Measurements from ENCODE around the gene ZNF611. TPM values are rescaled to one million over a fixed set of nuclear protein-coding genes. Genes with fewer than 3 reads are reported as not detected.
"Not testable (repeated sequence)": the region's sequence is repeated elsewhere in the genome, so short reads cannot be mapped to it uniquely, and the experiment has no call there.

The ZNF611 gene
- total RNA-seq, 1 donor from 2014 or later = 7.0 TPM

DNA sequence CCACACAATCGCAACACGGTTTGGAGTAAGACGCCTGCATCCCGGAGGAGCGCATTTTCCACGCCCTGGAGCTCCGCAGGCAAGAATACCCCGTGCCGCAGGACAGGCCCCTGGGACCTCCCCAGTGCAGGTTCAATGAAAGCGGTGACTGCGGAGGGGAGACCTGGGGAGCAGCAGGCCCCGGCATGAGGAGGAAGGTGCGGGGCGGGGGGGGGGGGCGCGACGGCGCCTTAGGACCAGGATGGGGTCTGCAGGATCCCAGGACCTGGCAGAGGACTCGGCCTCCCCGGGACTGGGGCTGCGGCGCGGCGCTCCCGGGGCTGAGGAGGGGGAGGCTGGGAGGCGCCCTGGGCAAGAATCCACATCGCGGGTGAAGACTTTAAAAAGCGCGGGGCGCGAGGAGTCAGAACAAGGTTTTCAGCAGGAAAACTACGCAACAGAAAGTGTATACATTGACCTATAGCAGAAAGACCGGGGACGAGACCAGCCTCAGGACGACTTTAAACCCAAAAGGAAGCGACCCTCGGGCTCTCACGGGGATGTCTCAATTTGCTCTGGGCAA is 432 bp downstream of the ZNF611 start:
- H3K27me3 ChIP-seq (ENCODE audit: low read depth) = no peaks in the 10 kb centered on the region
- H3K9me3 ChIP-seq (replicated peaks) = no peaks in the 10 kb centered on the region
- peak overlapping the region; percentile 87 for H3K4me3 ChIP-seq
- TF ChIP-seq, protein P1, sequence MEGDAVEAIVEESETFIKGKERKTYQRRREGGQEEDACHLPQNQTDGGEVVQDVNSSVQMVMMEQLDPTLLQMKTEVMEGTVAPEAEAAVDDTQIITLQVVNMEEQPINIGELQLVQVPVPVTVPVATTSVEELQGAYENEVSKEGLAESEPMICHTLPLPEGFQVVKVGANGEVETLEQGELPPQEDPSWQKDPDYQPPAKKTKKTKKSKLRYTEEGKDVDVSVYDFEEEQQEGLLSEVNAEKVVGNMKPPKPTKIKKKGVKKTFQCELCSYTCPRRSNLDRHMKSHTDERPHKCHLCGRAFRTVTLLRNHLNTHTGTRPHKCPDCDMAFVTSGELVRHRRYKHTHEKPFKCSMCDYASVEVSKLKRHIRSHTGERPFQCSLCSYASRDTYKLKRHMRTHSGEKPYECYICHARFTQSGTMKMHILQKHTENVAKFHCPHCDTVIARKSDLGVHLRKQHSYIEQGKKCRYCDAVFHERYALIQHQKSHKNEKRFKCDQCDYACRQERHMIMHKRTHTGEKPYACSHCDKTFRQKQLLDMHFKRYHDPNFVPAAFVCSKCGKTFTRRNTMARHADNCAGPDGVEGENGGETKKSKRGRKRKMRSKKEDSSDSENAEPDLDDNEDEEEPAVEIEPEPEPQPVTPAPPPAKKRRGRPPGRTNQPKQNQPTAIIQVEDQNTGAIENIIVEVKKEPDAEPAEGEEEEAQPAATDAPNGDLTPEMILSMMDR (IDR thresholded peaks at IDR 0.05; ENCODE audit: borderline replicate concordance) = no peak
- H3K4me1 ChIP-seq = peaks cover 26% of the 10 kb centered on the region
- DNase-seq = peak; percentile 24
- intact Hi-C loops (cut with micrococcal nuclease) = no loop called here
- H3K27ac ChIP-seq (replicated peaks) = peak overlapping the region; percentile 94
- H3K36me3 ChIP-seq = peaks cover 7% of the 10 kb centered on the region

DNA sequence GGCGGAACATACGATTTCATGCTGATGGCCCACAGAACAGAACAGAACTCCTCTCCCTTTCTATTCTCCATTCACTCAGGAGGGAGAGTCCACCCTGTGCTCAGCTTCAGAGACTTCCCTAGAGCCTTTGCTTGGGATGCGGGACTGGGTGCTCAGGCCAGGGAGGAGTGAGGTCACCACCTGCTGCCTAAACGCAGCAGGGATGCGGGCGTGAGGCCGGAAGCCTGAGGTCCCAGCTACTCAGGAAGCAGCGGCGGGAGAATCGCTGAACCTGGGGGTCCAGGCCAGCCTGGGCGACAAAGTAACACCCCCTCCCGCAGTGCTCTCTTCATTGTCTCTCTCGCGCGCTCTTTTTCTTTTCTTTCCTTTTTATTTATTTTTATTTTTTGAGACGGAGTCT is 8.8 kb downstream of the ZNF611 start:
- DNase-seq; intact Hi-C loops (cut with micrococcal nuclease); H3K9me3 ChIP-seq (replicated peaks); H3K4me1 ChIP-seq; H3K27me3 ChIP-seq (ENCODE audit: low read depth); H3K4me3 ChIP-seq; H3K27ac ChIP-seq (replicated peaks): not testable (repeated sequence)
- H3K36me3 ChIP-seq = peaks cover 55% of the 10 kb centered on the region

- Histone ChIP-seq H3K4me1 (no peaks in the 10 kb centered on the region), H3K9me3 (replicated peaks) (no peaks in the 10 kb centered on the region), H3K27ac (replicated peaks) (no peak overlapping the region), H3K27me3 (ENCODE audit: low read depth) (no peaks in the 10 kb centered on the region), H3K4me3 (no peak overlapping the region), H3K36me3 (peaks cover 50% of the 10 kb centered on the region)
- TF ChIP-seq, protein P1 (IDR thresholded peaks at IDR 0.05; ENCODE audit: borderline replicate concordance) = no peak
- intact Hi-C loops (cut with micrococcal nuclease) = no loop called here
- DNase-seq = no peak
Measured at GRCh38 chr19:52725528-52725961, 9.3 kb downstream of the ZNF611 start.

- no peaks in the 10 kb centered on the region for H3K27me3 ChIP-seq (ENCODE audit: low read depth)
- intact Hi-C loops (cut with micrococcal nuclease) = no loop called here
- no peaks in the 10 kb centered on the region for H3K9me3 ChIP-seq (replicated peaks)
- H3K36me3 ChIP-seq = peaks cover 48% of the 10 kb centered on the region
- no peak overlapping the region for H3K4me3 ChIP-seq
- no peak for DNase-seq
- no peak overlapping the region for H3K27ac ChIP-seq (replicated peaks)
- TF ChIP-seq, protein P1 (IDR thresholded peaks at IDR 0.05; ENCODE audit: borderline replicate concordance) = no peak
- no peaks in the 10 kb centered on the region for H3K4me1 ChIP-seq
Measured at GRCh38 chr19:52724701-52725514, 9.9 kb downstream of the ZNF611 start.

GRCh38 chr19:52723907-52724598 is 10.8 kb downstream of the ZNF611 start:
- H3K4me3 ChIP-seq; H3K27me3 ChIP-seq (ENCODE audit: low read depth); DNase-seq; H3K27ac ChIP-seq (replicated peaks); H3K9me3 ChIP-seq (replicated peaks); intact Hi-C loops (cut with micrococcal nuclease); H3K4me1 ChIP-seq: not testable (repeated sequence)
- peaks cover 46% of the 10 kb centered on the region for H3K36me3 ChIP-seq

DNA sequence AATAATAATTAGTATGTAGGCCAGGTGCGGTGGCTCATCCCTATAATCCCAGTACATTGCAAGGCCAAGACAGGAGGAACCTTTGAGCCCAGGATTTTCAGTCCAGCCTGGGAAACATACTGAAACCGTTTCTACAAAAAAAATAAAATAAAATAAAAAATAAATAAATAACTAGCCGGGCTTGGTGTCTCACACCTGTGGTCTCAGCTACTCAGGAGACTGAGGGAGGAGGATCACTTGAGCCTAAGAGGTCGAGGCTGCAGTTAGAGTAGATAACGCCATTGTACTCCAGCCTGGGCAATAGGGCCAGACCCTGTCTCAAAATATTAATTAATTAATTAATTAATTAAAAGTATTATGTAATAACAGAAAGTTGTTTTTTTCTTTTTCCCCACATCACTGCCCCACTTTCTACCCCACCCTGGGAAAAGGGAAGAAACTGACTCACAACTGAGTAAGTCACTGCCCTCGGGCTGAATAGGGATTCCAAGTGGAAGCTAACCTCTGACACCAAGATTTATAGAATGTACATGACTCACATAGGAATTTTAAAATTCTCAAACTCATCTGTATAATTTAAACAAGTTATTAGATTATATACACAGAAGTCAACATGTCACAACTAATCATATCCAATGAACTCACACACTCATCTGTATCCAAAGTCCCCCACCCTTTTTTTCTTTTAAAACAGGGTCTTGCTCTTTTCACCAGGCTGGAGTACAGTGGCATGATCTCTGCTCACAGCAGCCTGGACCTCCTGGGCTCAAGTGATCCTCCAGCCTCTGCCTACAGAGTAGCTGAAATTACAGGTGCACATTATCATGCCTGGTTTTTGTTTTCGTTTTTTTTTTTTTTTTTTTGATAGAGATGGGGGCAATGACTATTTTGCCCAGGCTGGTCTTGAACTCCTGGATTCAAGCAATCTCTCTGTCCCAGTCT is 12.5 kb downstream of the ZNF611 start:
- intact Hi-C loops (cut with micrococcal nuclease) = no loop called here
- no peak for DNase-seq

GRCh38 chr19:52720541-52720940 is 14.3 kb downstream of the ZNF611 start:
- DNase-seq; H3K27me3 ChIP-seq (ENCODE audit: low read depth); H3K9me3 ChIP-seq (replicated peaks); H3K4me1 ChIP-seq; H3K27ac ChIP-seq (replicated peaks); H3K4me3 ChIP-seq; intact Hi-C loops (cut with micrococcal nuclease): not testable (repeated sequence)
- H3K36me3 ChIP-seq = peaks cover 13% of the 10 kb centered on the region

More for the DNA sequence above, 12.5 kb downstream of the ZNF611 start:
- H3K36me3 ChIP-seq = peaks cover 29% of the 10 kb centered on the region
- H3K9me3 ChIP-seq (replicated peaks) = no peaks in the 10 kb centered on the region
- H3K4me1 ChIP-seq = no peaks in the 10 kb centered on the region
- H3K4me3 ChIP-seq = no peak overlapping the region
- no peak overlapping the region for H3K27ac ChIP-seq (replicated peaks)
- TF ChIP-seq, protein P1 (IDR thresholded peaks at IDR 0.05; ENCODE audit: borderline replicate concordance) = no peak
- H3K27me3 ChIP-seq (ENCODE audit: low read depth) = no peaks in the 10 kb centered on the region
